GM08714 (cell line): ENCODE measurements around the gene DNM3.

ENCODE experiments used
- H3K4me3 ChIP-seq: fragments of 200-500 bp; sonication (Bioruptor generic); 2 replicates; pipeline ENCODE4 v1.5.1; 2014; ENCODE audit warnings: mild to moderate bottlenecking, low read length, inconsistent platforms
- ZNF274 ChIP-seq: IDR thresholded peaks from 2 replicates; pipeline ENCODE4 v1.6.1; 2012; ENCODE audit warnings: mild to moderate bottlenecking, low read depth, low read length

The DNM3 gene

DNA sequence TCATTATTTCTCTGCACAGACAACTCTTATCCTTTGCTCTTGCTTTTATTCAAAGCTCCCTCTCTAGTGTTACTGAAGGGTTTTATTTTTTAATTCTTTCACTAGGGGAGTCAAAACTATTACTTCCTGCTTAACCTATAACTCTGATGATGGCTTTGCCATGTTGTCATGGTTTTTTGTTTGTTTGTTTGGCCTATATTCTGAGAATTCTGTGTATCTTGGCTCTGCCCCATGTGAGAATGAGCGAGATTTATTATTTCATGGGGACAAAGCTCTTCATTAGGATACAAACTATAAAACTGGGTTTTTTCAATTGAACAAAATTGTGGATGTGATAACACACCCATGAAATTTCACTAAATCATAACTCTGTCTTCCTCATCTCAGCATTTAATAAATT lies 388.6 kb downstream of the DNM3 start:
- no peak for TF ChIP-seq ZNF274
- no peak overlapping the region for H3K4me3 ChIP-seq

- no peak overlapping the region for H3K4me3 ChIP-seq
- no peak for TF ChIP-seq ZNF274
Observed at GRCh38 chr1:172230526-172230925, 389.2 kb downstream of the DNM3 start.

DNA sequence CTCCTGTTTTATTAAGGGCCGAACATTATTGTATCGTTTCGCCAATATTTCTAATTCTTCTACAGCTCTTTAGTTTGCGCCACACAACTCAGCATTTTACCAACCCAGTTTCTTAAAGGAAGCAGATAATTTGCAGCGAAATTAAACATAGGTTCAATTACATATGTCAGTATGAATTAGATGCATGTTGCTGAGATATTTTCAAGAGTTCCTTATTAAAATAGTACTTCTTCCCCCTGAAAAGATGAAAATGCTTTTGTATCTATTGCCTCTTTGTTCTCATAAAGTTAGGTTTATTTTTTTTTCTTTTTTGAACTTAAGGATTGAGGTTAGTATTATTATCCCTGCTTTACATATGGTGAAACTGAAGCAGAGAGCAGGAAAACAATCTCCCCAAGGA lies 395.7 kb downstream of the DNM3 start:
- no peak for TF ChIP-seq ZNF274
- no peak overlapping the region for H3K4me3 ChIP-seq

DNA sequence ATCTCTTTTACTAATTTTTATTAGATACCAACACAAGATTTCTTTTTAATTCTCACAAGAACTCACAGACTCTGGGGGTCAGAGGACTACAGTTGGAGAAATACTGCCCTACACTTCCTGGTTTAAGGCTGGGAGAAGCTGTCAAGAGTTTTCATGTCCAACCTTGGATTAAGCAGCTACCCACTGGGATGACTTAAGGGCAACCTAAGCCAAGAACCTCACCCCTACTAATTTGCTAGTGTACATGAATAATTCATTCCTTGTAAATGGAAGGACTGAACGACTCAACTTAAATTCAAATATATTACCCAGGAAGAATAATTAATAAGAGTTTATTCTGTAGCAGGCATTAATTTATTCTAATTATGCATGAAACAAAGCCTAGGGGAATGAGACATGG lies 396.9 kb downstream of the DNM3 start:
- TF ChIP-seq ZNF274 = no peak
- no peak overlapping the region for H3K4me3 ChIP-seq

GRCh38 chr1:172238965-172239364 lies 397.7 kb downstream of the DNM3 start:
- TF ChIP-seq ZNF274 = no peak
- H3K4me3 ChIP-seq = no peak overlapping the region

- H3K4me3 ChIP-seq = no peak overlapping the region
- TF ChIP-seq ZNF274 = no peak
Observed at GRCh38 chr1:172239901-172240300, 398.6 kb downstream of the DNM3 start.

DNA sequence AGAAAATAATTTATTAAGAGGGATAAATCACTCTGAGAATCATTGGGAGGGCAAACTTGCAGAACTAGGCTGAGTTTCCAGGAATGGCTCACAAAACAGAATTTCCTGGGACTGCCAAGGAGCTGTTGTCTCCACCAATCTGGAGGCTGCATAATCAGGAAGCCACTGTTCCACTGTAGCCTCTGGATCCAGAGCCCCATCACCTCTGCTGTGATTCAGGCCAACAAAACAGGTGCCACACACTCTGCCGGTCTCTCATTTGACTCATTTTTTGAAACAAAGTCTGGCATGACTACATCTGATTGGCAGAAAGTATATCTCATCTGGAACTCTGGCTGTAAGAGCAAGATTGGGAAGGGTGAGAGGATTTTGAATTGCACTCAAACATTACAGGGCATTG lies 400.2 kb downstream of the DNM3 start:
- no peak for TF ChIP-seq ZNF274
- no peak overlapping the region for H3K4me3 ChIP-seq

- H3K4me3 ChIP-seq = no peak overlapping the region
- no peak for TF ChIP-seq ZNF274
Observed at GRCh38 chr1:172244865-172245264, 403.6 kb downstream of the DNM3 start.

DNA sequence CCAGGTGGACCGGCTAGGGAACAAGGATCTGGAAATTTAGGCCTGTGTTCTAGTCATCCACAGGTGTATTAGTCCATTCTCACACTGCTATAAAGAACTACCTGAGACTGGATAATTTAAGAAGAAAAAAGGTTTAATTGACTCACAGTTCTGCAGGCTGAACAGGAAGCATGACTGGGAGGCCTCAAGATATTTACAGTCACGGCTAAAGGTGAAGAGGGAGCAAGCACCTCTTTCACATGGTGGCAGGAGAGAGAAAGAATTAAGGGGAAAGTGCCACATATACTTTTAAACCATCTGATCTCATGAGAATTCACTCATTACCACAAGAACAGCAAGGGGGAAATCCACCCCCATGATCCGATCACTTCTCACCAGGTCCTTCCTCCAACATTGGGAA lies 404.5 kb downstream of the DNM3 start:
- H3K4me3 ChIP-seq = no peak overlapping the region
- no peak for TF ChIP-seq ZNF274

DNA sequence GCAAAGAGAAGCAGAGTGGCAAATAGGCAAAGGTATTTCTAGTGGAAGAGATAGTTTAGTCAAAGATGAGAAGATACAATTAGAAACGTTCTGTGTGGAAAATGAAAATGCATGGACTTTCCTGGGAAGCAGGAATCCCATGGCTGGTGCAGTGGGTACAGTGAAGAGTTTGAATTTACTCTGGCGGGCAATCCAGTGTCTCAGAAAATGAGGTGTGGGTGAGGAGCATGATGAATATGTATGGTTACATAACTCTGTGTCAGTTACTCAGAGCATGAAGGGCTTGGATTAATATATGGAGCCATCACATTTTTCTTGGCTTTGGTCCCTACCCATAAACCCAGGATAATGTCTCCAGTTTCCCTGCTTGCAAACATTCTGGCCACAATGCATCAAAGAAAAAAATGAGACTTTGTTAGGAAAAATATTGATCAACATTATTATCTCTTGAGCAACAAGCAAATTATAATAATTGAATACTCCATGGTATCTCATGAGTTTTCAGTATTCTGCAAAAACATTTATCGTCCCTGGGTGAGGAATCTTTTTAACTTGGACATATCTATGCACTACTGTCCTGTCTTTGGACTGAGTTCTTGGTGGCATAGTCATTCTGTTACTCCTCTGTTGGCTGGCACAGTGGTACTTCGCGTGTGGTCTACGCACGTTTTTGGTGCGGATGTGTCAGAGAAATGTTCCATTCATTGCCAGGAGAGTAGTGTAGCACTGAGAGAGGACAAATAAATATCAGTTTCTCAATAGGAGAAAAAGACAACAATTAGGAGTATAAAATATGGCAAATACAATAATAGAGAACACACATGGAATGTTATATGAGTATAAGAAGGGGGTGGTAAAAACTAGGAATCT lies 405.5 kb downstream of the DNM3 start:
- H3K4me3 ChIP-seq = no peak overlapping the region
- no peak for TF ChIP-seq ZNF274

- TF ChIP-seq ZNF274 = no peak
- no peak overlapping the region for H3K4me3 ChIP-seq
Observed at GRCh38 chr1:172251486-172251885, 410.2 kb downstream of the DNM3 start.

GRCh38 chr1:172252321-172252720 lies 411.0 kb downstream of the DNM3 start:
- H3K4me3 ChIP-seq = no peak overlapping the region
- no peak for TF ChIP-seq ZNF274

DNA sequence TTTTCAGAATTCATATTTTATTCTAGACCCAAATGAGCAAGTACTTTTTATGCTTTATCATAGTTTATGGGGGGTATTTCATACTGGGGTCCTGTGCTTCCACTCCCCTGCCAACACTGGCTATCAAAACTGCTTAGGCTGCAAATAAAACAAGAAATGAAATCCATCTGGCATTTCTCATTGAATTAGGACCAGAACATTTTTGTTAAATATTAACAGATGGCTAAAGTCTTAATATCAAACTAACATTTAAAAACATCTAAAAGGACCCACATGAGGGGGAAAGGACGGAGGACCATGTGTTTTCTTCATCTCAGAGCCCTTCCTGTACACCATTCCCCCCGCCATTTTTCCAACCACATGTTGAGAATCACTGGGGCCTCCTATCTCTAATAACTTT lies 411.7 kb downstream of the DNM3 start:
- no peak overlapping the region for H3K4me3 ChIP-seq
- no peak for TF ChIP-seq ZNF274

- TF ChIP-seq ZNF274 = no peak
- no peak overlapping the region for H3K4me3 ChIP-seq
Observed at GRCh38 chr1:172254521-172255222, 413.4 kb downstream of the DNM3 start.

GRCh38 chr1:172255223-172255560 lies 413.9 kb downstream of the DNM3 start:
- no peak for TF ChIP-seq ZNF274
- H3K4me3 ChIP-seq = no peak overlapping the region
